ENCODE data around the gene SPSB1.

Gene SPSB1

DNA sequence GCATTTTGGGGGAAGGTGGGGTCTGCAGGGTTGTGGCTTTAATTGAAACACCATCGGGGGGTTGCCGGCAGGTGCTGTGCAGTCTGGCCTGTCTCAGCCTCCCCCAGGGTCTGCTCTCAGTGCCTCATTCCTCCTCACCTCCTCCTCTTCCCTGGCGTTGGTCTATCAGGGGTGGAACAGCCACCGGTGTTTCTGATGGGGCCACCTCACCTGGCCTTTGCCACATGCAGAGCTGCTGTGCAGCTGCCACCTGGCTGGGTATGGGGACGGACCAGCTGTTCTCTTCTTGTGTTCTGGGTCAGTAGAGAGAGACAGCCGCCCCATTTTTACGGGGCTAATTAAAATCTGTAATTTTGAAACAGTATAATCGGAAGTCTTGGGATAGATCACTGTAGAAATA, 53.9 kb downstream of the SPSB1 start:
- peak; percentile 16 for DNase-seq

DNA sequence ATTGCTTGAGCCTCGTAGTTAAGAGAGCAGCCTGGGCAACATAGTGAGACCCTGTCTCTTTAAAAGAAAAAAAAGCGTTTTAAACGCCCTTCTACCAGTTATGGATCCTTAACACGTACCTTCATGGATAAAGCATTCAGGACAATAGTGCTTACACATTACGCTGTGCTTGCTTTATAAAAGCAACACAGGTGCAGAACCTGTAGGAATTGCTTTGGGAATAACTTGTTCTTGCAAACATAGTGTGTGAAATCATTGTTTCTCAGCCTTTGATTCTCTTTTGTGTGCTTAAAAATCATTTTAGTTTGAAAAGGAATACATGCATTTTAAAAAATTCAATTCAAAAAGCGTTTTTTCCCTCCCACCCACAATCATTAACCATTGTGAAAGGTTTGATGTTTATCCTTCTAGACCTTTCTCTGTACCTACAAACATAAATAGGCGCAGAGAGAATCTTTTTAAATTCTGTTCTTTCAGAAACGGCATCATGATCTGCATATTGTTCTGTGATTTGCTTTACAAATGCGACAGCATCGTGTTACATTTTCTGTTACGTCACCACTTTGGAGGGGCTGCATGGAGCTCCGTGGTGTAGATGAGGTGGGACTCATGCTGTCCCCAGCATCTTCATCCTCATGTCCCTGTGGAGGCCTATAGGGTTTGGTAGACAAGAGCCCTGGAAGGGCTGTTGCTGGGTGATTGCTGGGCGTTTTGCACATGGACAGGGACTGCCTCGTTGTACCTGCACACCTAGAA, 54.6 kb downstream of the SPSB1 start:
- DNase-seq: peak; percentile 3

DNA sequence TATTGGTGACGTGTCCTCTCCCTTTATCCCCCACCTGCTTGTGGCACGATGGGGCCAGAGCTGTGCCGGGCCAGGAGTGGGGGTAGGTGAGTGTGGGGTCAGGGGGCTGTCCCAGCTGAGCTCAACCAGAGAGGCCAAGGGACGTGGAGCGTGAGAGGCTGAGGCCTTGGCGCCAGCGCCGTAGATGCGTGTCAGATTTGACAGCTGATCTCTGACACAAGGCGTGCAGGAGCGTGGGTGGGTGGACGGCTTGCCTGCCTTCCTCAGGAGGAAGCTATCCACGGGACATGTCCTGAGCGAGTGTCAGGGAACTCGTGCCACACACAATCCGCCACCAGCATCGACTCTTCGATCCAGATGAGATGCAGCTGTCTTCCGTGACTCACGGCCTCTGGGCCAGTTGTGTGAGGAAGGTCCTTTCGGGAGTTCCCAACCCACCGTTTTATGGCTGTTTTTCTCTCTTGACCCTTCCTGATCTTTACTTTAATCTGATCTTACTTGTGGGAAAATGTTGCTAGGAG, 56.7 kb downstream of the SPSB1 start:
- DNase-seq: no peak

DNA sequence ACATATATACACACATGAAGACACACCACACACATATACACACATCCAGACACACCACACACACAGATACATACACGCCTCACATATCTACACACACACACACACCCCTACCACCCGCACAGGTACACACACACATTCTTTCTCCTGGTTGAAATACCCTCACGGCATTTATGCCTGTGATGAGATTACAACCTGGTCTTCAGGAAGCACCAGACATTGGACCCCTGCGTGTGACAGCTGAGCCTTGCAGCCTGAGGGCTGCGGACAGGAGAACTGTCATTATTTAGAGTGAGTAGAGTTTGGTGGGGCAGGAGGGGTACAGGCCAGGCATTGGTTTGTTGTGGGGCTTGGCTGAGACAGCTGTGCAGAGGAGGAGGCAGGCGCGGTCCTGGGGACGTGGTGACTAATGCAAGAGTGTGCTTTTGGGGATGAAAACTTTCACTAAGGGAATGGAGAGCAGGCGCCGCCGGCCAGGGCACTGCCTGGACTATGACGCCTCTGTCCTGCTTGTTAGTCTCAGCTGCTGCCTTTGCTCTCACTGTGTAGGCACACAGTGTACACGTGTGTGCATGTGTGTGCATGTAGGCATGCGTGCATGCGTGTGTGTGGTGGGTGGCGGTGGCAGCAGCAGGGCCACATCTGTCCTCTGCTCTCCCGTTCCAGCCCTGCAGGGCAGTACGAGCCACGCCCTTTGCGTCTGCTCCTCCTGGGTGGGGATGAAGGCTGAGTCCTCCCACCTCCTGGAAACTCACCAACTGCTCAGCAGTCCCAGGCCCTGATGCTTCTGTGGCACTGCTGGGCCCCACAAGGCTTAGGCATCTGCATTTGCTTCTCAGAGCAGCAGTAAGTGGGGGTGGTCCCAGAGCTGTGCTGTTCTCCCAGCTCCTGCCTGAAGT, 57.6 kb downstream of the SPSB1 start:
- no peak for DNase-seq

DNA sequence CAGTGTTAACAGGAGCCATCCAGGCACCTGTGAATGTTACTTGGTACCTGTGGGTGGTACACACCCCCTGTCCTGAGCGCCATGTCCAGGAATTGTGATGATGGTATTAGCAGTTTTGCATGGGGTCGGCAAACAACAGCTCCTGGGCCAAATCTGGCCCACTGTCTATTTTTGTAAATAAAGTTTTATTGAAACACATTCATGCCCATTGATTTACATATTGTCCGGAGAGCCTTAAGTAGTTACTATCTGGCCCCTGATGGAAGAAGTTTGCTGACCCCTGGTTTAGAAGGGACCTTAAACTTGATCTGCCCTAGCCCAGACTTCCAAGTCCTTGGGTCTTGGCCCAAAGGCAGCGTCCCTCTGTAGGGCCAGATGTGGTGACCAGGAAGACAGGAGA, 58.3 kb downstream of the SPSB1 start:
- no peak for DNase-seq

DNA sequence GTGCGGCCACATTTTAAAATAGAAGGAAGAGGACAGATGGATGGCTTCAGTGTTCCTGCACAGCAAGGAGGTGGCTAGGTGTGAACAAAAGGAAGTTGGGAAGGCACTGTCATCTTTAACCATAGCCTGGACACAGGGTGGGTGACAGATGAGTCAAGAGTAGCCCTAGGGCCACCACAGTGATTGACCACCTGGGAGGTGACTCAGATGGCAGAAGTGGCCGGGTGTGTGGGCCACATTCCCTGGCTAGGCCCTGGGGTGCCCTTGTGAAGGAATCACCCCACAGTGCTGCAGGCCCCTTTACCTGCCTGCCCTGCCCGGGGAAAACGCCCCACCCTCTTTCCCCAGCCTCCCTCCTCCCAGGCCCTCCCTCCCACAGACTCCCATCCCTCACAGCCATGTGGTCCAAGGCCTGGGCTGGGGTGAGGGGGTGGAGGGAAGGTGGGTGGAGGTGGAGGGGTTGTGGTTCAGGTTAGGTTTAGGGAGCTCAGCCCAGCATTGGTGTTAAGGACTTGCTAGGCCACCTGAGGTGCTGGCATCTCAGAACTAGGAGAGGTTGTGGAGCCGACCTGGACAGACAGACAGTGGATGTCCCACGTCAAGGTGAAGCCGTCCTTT, 59.1 kb downstream of the SPSB1 start:
- no peak for DNase-seq

DNA sequence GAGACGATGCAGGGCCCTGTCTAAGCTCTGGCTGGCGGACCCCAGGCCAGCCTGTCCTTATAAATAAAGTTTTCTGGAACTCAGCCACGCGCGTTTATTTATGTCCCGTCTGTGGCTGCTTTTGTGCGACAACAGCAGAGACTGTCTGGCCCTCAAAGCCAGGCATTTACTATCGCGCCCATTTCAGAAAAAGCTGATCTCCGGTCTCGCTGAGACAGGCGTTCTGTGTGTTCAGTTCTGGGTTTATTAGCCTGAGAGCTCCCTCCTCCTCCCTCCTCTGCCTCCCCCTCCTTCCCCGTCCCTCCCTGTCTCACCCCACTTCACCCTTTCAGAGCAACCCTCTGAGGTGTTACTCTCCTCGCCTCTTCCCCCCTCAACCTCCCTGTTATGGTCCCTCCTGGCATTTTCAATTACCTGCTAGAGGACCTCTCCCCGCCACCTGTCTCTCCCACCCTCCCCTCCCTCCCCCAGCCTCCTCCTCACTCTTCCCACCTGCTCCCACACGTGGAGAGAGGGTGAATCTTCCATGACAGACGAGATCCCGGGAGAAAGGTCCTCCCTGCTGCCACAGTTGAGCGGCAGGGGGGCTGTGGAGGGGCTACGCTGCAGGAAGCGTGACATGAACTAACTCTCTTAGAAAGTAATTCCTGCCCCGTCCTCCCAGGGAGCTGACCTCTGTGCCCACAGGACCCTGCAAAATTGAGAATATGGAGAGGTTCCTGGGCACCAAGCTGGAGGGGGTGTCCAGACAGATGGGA, 59.9 kb downstream of the SPSB1 start:
- DNase-seq: no peak

DNA sequence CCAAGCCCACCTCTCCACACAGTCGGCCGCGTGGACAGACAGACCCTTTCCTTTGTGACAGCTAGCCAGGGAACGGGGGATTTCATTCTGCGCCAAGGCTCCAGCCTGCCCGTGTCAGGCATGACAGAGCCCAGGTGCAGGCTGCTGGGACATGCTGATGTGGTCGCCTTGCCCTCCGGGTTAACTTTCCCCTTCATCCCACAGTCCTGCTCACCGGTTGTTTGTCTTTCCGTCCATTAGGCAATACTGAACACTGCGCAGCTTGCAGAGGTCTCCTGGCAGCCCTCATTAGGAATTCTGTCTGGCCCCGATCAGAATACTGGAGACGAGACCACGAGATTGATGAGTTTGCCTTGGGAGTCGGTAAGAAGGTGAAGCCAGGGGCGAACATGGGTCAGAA, 62.8 kb downstream of the SPSB1 start:
- no peak for DNase-seq

DNA sequence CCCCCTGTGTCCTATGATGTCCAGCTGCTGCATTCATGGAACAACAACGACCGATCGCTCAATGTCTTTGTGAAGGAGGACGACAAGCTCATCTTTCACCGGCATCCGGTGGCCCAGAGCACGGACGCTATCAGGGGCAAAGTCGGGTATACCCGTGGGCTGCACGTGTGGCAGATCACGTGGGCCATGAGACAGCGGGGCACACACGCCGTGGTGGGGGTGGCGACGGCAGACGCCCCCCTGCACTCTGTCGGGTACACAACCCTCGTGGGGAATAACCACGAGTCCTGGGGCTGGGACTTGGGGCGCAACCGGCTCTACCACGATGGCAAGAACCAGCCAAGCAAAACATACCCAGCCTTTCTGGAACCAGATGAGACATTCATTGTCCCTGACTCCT, 63.3 kb downstream of the SPSB1 start:
- no peak for DNase-seq

DNA sequence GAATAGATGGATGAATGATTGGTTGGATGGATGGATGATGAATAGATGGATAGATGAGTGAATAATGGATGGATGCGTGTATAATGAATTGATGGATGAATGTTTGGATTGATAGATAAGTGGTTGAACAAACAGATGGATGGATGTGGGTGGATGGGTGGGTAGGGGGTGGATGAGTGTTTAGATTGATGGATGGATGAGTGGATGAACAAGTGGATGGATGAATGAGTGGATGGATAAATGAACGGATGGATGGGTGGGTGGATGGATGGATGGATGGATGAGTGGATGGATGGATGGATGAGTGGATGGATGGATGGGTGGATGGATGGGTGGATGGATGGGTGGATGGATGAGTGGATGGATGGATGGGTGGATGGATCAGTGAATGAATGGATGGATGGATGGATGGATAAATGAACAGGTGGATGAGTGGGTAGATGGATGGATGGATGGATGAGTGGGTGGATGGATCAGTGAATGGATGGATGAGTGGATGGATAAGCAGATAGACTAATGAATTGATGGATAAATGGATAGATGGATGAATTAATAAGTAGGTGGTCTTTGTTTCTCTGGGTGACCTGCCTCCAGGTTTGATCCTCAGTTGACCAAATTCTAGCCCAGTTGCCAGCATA, 64.3 kb downstream of the SPSB1 start:
- DNase-seq: no peak

DNA sequence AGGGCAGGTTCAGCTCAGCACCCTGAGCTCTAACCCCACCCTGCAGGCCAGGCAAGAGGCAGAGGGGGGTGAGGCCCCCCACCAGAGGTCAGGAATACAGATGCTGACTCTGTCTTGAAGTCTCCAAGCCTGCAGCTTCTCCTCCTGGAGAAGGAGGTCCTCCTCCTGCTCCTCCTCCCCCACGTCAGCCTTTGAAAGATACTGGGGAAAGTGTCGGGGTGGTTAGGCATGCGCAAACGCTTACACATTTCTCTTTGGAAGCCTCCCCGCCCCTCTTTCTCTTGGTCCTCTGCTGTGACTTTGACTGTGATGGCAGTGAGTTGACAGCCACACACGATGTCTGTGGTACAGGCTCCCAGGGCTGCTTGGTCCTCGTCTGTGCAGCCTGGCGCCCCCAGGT, 65.3 kb downstream of the SPSB1 start:
- DNase-seq: no peak

DNA sequence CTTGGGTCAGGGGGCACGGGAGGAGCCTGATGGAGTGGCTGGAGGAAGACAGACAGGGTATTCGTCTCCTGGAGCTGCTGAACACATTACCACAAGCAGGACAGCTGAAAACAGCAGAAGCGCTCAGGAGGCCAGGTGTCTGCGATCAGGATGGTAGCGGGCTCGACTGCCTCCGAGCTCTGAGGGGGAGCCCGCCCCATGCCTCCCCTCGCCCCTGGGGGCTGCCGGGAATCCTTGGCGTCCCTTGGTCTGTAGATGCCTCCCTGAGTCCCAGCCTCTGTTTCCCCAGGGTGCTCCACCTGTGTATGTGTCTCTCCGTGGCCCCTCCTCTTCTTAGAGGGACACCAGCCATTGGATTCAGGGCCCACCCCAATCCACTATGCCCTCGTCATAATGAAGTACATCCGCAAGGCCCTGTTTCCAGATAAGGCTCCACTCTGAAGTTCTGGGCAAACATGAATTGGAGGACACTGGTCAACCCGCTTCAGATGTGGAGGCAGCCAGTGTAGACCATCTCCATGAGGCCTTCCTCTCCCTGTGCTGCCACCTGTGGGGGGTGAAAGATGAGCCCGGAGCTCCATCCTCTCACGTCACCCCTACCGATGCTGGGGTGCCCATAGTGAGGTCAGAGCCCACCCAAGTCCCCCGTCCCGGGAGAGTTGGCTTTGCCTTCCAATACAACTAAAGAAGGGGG, 67.8 kb downstream of the SPSB1 start:
- DNase-seq: no peak

DNA sequence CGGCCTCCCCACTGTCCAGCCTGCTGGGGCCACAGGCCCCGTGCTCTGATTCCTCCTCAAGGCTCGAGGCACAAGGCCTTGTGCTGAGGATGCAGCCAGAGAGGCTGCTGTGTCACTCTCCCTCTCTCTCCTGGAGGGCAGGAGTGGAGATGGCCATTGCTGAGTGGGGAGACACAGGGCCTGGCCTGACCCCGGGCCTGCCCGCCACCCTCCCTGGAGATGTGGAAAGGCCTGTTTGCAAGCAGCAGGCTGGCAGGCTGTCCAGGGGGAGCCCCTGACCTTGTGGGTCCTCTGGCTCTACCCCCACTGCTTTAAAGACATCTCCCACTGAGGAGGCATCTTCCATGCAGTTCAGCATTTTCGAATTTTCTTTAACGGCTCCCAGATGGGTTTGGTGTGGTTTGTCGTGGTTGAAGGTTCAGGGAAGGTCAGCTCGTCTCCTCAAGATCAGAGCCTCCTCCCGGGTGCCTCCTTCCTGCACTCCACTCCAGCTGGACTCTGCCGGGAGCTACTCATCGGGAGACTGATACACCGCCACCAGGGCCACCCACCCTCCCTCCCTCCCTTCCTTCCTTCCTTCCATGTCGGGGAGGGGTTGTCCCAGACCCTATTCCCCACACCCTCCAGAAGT, 69.1 kb downstream of the SPSB1 start:
- DNase-seq: no peak

DNA sequence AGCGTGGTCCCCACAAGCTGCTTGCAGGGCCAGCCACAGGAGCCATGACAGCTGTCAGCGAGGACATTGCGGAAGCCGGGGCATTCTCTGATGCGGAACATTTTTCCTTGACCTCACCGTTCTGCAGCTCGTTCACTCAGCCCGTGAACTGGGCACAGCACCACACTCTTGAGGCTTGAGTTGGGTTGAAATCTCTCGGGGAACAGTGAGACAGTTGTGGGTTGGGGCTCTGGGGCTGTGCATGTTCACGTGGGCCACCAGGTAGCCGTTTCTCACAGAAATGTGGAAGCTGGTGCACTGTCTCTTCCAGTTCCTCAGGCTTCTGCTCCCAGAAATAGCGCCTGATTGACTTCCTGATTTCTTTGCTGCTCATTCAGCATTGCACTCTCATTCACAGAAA, 69.8 kb downstream of the SPSB1 start:
- no peak for DNase-seq

DNA sequence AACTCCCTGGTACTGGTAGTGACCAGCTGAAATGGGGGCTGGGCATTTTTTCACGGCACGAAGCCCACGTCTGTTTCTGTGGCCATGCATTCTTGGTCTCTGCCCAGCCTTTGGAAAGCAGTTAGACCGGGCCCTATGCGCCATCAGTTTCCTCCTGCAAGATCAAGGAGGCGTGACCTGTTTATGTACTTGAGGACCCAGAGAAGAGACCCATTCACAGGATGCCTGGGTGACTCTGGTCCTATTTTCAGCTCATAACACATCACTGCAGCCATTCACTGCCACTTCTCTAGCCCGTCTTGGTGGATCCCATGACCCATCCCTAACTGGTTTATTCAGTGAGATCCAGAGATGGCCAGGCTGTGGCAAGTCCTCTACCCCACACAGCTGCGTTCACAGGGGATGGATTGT, 70.4 kb downstream of the SPSB1 start:
- DNase-seq: no peak

DNA sequence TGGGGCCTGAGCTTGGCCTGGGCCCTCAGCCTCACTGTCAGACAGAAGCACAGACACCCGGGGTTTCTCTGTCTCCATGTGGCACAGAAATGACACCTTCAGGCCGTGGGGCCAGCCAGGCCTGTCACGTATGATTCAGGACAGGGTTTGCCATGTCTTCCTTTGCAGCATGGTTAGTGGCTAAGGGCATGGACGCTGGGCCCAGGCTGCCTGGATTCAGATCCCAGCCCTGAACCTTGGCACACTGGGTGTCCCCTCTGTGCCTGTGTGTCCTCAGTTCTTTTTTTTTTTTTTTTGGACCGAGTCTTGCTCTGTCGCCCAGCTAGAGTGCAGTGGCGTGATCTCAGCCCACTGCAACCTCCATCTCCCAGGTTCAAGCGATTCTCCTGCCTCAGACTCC, 73.6 kb downstream of the SPSB1 start:
- no peak for DNase-seq

DNA sequence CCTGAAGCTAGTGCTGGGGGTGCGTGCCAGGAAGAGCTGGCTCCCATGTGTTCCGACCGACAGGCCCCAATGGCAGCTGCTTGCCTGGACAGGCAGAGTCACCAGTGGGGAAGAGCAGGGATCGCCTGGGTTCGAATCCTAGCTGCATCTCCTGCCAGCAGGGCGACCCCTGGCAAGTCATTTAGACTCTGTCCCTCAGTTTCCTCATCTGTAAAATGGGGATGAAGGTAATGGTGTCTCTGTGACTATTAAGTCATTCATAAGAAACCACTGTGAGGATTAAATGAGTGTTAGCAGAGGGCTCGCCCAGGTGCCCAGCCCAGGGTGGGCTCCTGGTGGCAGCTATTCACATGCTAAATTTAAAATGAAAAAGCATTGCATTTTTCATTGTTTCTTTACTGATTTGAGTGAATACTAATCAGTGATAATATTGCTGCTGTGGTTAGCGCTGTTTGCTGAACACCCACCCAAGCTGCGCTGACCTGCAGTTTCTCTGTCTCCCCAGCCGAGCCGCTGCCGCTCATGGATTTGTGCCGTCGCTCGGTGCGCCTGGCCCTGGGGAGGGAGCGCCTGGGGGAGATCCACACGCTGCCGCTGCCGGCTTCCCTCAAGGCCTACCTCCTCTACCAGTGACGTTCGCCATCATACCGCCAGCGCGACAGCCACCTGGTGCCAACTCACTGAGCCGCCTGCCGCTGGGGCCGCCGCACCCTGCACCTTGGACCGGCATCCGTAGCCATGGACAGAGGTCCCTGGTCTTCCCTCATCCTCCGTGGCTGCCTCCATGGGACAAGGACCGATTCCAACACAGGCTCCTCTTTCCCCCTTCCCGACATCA, 74.5 kb downstream of the SPSB1 start:
- DNase-seq: no peak

DNA sequence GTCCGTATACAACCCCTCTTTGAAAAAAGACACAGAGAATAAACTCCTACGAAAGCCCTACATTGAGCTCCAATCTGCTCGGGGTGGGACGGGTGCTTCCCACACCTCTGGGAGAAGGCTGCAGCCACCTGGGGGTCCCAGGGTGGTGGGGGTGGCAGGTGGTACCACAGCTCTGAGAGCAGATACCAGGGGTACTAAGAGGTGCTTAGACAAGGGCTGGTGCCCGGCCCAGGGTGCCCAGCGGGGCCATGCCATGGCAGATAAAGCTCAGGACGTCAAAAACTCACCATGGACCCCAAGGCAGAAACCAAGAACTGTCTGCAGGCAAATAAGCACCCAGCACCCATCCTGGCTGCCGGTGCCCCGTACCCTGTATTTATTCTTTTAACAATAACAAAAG, 75.1 kb downstream of the SPSB1 start:
- no peak for DNase-seq

DNA sequence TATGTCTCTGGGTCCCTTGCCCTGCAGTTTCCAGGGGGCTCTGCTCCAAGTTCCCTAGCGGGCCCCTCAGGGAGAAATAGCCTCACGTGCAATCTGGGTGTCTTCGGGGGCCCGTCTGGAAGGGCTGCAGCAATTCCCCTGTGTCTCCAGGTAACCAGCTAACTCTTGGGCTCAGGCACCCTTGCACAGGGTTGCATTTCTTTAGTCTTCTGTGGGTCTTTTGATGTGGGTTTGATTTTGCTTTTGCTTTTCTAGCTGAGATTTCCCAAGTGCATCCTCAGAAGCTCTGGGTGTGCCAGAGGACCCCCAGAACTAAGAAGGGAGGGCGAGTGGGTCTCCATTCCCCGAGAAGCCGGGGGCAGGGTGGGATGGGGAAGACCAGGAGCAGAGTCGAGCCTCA, 75.7 kb downstream of the SPSB1 start:
- no peak for DNase-seq

Measured in NCI-H774 (cell line).